Measurements from ENCODE around the gene POP5. TPM values are rescaled to one million over a fixed set of nuclear protein-coding genes. Genes with fewer than 3 reads are reported as not detected.
A peak's percentile ranks its signal among the peaks of the same experiment; 100 is the strongest.
"Not testable (repeated sequence)": the region's sequence is repeated elsewhere in the genome, so short reads cannot be mapped to it uniquely, and the experiment has no call there.

Gene POP5
- total RNA-seq, 2 donors from 2014 or later: 19.6 to 28.9 TPM

GRCh38 chr12:120544691-120545090, 36.5 kb downstream of the POP5 start:
- no peak for DNase-seq (ENCODE audit: low spot score)
- intact Hi-C loops (cut with DNase I): no loop called here

GRCh38 chr12:120542166-120542565, 39.0 kb downstream of the POP5 start:
- DNase-seq (ENCODE audit: low spot score): no peak
- intact Hi-C loops (cut with DNase I): no loop called here

GRCh38 chr12:120540445-120540844, 40.8 kb downstream of the POP5 start:
- intact Hi-C loops (cut with DNase I): no loop called here

GRCh38 chr12:120539303-120539702, 41.9 kb downstream of the POP5 start:
- intact Hi-C loops (cut with DNase I): no loop called here
- no peak for DNase-seq (ENCODE audit: low spot score)

More at GRCh38 chr12:120540445-120540844, 40.8 kb downstream of the POP5 start:
- DNase-seq (ENCODE audit: low spot score): no peak

GRCh38 chr12:120538281-120539156, 42.7 kb downstream of the POP5 start:
- peak; percentile 82 for DNase-seq (ENCODE audit: low spot score)
- intact Hi-C loops (cut with DNase I): no loop called here

GRCh38 chr12:120537856-120538220, 43.4 kb downstream of the POP5 start:
- intact Hi-C loops (cut with DNase I): no loop called here
- DNase-seq (ENCODE audit: low spot score): no peak

GRCh38 chr12:120536064-120536791, 45.0 kb downstream of the POP5 start:
- DNase-seq (ENCODE audit: low spot score): no peak
- intact Hi-C loops (cut with DNase I): no loop called here

GRCh38 chr12:120534703-120535655, 46.2 kb downstream of the POP5 start:
- no peak for DNase-seq (ENCODE audit: low spot score)
- intact Hi-C loops (cut with DNase I): no loop called here

- intact Hi-C loops (cut with DNase I): no loop called here
- DNase-seq (ENCODE audit: low spot score): peak; percentile 90
Measured at GRCh38 chr12:120534203-120534702, 46.9 kb downstream of the POP5 start, which contains the start of gene RNF10. Gene RNF10 (plus strand): TSS chr12:120534356. CDS start chr12:120534812, 456 bp downstream.

GRCh38 chr12:120532701-120533238, 48.4 kb downstream of the POP5 start:
- intact Hi-C loops (cut with DNase I): no loop called here
- DNase-seq (ENCODE audit: low spot score): no peak

- DNase-seq (ENCODE audit: low spot score); intact Hi-C loops (cut with DNase I): not testable (repeated sequence)
Measured at GRCh38 chr12:120530418-120530761, 50.8 kb downstream of the POP5 start.

GRCh38 chr12:120529641-120530417, 51.4 kb downstream of the POP5 start:
- no peak for DNase-seq (ENCODE audit: low spot score)
- intact Hi-C loops (cut with DNase I): no loop called here

GRCh38 chr12:120528861-120529525, 52.2 kb downstream of the POP5 start, which contains the start of gene COQ5:
Gene COQ5 (minus strand): TSS chr12:120529158. CDS start chr12:120529141, 17 bp downstream.
- DNase-seq (ENCODE audit: low spot score): peak; percentile 98
- intact Hi-C loops (cut with DNase I): no loop called here

Other genes starting within 250 kb of the POP5 start
- gene MSI1, start 212.2 kb downstream of the POP5 start, total RNA-seq: 1 to 10 TPM in 1 of 2 donors, under 1 TPM in 1; 0.28 to 1.0 TPM
- 100 to 1,000 TPM; 244 to 261 TPM for gene COX6A1, start 143.3 kb downstream of the POP5 start, total RNA-seq
- 10 to 100 TPM; 13.9 to 15.7 TPM for gene TRIAP1, start 135.0 kb downstream of the POP5 start, total RNA-seq
- gene GATC, start 135.0 kb downstream of the POP5 start, total RNA-seq: 10 to 100 TPM; 11.7 to 16.2 TPM
- 10 to 100 TPM; 83.5 to 84.4 TPM for gene SRSF9, start 111.7 kb downstream of the POP5 start, total RNA-seq
- 100 to 1,000 TPM; 221 to 343 TPM for gene DYNLL1, start 85.3 kb downstream of the POP5 start, total RNA-seq
- 10 to 100 TPM; 15.7 to 21.5 TPM for gene COQ5, start 52.2 kb downstream of the POP5 start, total RNA-seq
- 100 to 1,000 TPM; 219 to 226 TPM for gene RNF10, start 47.0 kb downstream of the POP5 start, total RNA-seq
- gene CABP1, start 59.2 kb upstream of the POP5 start, total RNA-seq: 1 to 10 TPM; 3.3 to 5.5 TPM
- gene MLEC, start 105.7 kb upstream of the POP5 start, total RNA-seq: 100 to 1,000 TPM in 1 of 2 donors, 10 to 100 TPM in 1; 92.5 to 132 TPM
- 10 to 100 TPM; 20.6 to 21.3 TPM for gene UNC119B, start 129.1 kb upstream of the POP5 start, total RNA-seq
- 10 to 100 TPM; 12.3 to 15.7 TPM for gene ACADS, start 144.4 kb upstream of the POP5 start, total RNA-seq

Measured in posterior vena cava (tissue), 2 donors.